Nephron progenitor cell (in vitro differentiated cells): ENCODE measurements around the gene MCM5.

ENCODE experiments used
- DNase-seq: peaks from one replicate; pipeline ENCODE4 v3.0.0; 2021
- H3K27ac Mint-ChIP-seq: 2 replicates; pipeline ENCODE4 v1.8.0; 2021; ENCODE audit warnings: mild to moderate bottlenecking, moderate library complexity, mixed read lengths
- H3K27me3 Mint-ChIP-seq: 2 replicates; pipeline ENCODE4 v1.8.0; 2021; ENCODE audit warnings: mild to moderate bottlenecking, low read depth, mixed read lengths; ENCODE audit not compliant: poor library complexity
- H3K36me3 Mint-ChIP-seq: 2 replicates; pipeline ENCODE4 v1.8.0; 2021; ENCODE audit warnings: low read depth, mixed read lengths
- H3K4me1 Mint-ChIP-seq: 2 replicates; pipeline ENCODE4 v1.8.0; 2021; ENCODE audit warnings: mixed read lengths
- H3K4me3 Mint-ChIP-seq: 2 replicates; pipeline ENCODE4 v1.8.0; 2021; ENCODE audit warnings: mild to moderate bottlenecking, moderate library complexity, mixed read lengths
- H3K9me3 Mint-ChIP-seq: 2 replicates; pipeline ENCODE4 v1.8.0; 2021; ENCODE audit warnings: mild to moderate bottlenecking, moderate library complexity, mixed read lengths
- TF ChIP-seq, protein P1 (sequence below): fragments of 200-600 bp; sonication (generic); IDR thresholded peaks from 2 replicates; pipeline ENCODE4 v1.5.0; 2021; ENCODE audit warnings: antibody characterized with exemption

The MCM5 gene

DNA sequence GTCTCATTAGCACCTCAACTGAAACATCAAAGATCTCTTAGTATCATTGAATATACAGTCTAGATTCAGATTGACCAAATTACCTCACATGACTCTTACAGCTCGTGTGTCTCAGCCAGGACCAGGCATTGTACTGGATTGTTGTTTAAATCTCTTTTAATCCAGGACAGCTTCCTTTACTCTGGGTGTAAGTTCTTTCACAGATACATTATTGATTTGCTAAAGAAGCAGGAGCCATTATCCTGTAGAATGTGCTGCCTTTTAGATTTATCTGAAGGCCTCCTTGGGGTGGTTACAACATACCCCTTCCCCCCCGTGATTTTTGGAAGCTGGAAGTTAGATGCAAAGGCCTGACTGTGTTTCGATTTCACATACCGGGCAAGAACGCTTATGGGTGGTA lies 4.2 kb downstream of the MCM5 start:
- TF ChIP-seq, protein P1, sequence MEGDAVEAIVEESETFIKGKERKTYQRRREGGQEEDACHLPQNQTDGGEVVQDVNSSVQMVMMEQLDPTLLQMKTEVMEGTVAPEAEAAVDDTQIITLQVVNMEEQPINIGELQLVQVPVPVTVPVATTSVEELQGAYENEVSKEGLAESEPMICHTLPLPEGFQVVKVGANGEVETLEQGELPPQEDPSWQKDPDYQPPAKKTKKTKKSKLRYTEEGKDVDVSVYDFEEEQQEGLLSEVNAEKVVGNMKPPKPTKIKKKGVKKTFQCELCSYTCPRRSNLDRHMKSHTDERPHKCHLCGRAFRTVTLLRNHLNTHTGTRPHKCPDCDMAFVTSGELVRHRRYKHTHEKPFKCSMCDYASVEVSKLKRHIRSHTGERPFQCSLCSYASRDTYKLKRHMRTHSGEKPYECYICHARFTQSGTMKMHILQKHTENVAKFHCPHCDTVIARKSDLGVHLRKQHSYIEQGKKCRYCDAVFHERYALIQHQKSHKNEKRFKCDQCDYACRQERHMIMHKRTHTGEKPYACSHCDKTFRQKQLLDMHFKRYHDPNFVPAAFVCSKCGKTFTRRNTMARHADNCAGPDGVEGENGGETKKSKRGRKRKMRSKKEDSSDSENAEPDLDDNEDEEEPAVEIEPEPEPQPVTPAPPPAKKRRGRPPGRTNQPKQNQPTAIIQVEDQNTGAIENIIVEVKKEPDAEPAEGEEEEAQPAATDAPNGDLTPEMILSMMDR = no peak
- H3K27ac Mint-ChIP-seq = no peak overlapping the region
- no peak for DNase-seq
- H3K4me1 Mint-ChIP-seq = peaks cover 34% of the 10 kb centered on the region
- no peaks in the 10 kb centered on the region for H3K9me3 Mint-ChIP-seq
- H3K4me3 Mint-ChIP-seq = no peak overlapping the region
- no peaks in the 10 kb centered on the region for H3K27me3 Mint-ChIP-seq
- H3K36me3 Mint-ChIP-seq = peaks cover 59% of the 10 kb centered on the region

DNA sequence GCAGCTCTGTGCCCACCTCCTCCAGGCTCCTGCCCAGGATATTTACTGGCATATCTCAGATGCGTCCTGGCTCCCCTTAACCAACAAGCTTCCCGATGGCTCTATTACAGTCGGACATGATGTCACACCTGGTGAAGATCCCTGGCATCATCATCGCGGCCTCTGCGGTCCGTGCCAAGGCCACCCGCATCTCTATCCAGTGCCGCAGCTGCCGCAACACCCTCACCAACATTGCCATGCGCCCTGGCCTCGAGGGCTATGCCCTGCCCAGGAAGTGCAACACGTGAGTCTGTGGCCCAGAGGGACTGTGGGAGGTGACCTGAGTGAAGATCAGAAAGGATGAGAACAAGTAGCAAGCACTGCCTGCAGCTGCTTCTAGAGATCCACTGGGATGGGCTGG lies 6.5 kb downstream of the MCM5 start:
- H3K9me3 Mint-ChIP-seq = no peaks in the 10 kb centered on the region
- H3K4me1 Mint-ChIP-seq = peaks cover 13% of the 10 kb centered on the region
- no peak for DNase-seq
- TF ChIP-seq, protein P1 = no peak
- no peaks in the 10 kb centered on the region for H3K27me3 Mint-ChIP-seq
- H3K4me3 Mint-ChIP-seq = no peak overlapping the region
- H3K27ac Mint-ChIP-seq = no peak overlapping the region
- peaks cover 71% of the 10 kb centered on the region for H3K36me3 Mint-ChIP-seq

DNA sequence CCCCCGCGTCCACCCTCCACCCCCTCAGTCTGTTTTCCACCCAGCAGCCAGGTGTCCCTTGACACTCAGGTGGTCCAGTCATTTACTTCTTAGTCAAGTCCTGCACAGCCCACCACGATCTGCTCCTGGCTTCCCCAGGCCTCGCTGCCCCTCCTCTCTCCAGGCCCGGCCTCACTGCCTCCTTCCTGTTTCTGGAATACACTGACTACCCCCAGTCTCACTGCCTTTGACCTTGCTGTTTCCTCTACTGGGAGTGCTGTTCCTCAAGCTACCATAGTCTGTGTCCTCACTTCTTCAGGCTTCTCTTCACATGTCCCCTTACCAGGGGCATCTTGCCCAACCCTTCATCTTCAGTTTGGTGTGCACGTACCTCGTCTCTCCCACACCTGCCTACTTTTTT lies 7.4 kb downstream of the MCM5 start:
- no peak for DNase-seq
- H3K27ac Mint-ChIP-seq = no peak overlapping the region
- TF ChIP-seq, protein P1 = no peak
- peaks cover 6% of the 10 kb centered on the region for H3K4me1 Mint-ChIP-seq
- no peak overlapping the region for H3K4me3 Mint-ChIP-seq
- peaks cover 75% of the 10 kb centered on the region for H3K36me3 Mint-ChIP-seq
- no peaks in the 10 kb centered on the region for H3K9me3 Mint-ChIP-seq
- H3K27me3 Mint-ChIP-seq = no peaks in the 10 kb centered on the region

DNA sequence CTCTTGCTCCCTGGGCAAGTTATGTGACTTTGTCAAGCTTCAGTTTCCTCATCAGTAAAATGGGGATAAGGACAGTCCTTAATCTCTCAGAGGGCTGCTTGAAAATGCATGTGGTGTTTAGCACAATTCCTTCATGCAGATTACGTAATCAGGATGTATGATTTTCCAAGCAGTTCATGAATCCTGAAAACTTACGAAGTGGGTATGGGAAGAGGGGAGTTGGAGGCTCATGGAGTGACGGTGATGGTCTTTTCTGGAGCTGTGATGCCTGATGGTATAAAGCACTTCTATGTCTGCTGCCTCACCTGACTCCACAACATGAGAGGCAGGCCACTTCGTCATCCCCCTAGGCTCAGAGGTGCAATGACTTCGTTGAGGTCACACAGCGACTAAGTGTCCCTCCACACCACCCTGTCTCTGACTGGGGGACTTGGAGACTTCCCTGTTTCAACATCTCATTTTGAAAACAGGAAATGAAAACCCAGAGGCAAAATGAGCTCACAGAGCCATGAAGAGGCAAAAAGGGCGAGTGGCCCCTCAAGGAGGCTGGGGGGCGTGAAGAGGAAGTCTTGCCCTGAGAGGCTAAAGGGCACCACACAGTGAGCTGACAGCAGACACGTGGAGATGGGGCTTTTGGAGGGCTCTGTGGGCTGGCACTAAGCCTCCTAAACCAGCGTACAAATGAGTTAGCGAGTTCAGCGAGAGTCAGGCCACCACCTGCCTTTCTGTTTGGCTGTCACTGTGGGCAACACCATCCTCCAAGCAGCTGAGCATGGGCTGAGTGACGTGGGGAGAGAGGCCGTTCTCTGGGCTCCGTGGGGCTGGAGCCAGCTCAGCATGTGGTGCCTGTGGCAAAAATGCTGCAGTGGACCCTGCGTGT lies 10.1 kb downstream of the MCM5 start:
- H3K9me3 Mint-ChIP-seq = no peaks in the 10 kb centered on the region
- H3K36me3 Mint-ChIP-seq = peaks cover 66% of the 10 kb centered on the region
- TF ChIP-seq, protein P1 = no peak
- no peaks in the 10 kb centered on the region for H3K27me3 Mint-ChIP-seq
- DNase-seq = no peak
- H3K4me1 Mint-ChIP-seq = no peaks in the 10 kb centered on the region
- H3K27ac Mint-ChIP-seq = no peak overlapping the region
- no peak overlapping the region for H3K4me3 Mint-ChIP-seq

DNA sequence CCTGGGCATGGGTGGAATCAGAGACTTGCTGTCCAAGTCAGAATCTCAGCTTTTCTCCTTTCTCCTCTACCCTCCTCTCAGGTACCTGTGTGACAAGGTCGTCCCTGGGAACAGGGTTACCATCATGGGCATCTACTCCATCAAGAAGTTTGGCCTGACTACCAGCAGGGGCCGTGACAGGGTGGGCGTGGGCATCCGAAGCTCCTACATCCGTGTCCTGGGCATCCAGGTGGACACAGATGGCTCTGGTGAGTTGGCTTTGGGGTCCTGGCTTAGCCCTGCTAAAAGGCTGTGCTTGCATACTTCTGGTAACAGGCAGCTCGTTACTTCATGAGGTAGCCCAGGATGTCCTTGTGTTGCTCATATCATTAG lies 10.7 kb downstream of the MCM5 start:
- Mint-ChIP-seq H3K4me1 (no peaks in the 10 kb centered on the region), H3K27me3 (no peaks in the 10 kb centered on the region), H3K4me3 (no peak overlapping the region), H3K27ac (peak overlapping the region; percentile 94), H3K9me3 (no peaks in the 10 kb centered on the region), H3K36me3 (peaks cover 71% of the 10 kb centered on the region)
- no peak for DNase-seq
- TF ChIP-seq, protein P1 = no peak

DNA sequence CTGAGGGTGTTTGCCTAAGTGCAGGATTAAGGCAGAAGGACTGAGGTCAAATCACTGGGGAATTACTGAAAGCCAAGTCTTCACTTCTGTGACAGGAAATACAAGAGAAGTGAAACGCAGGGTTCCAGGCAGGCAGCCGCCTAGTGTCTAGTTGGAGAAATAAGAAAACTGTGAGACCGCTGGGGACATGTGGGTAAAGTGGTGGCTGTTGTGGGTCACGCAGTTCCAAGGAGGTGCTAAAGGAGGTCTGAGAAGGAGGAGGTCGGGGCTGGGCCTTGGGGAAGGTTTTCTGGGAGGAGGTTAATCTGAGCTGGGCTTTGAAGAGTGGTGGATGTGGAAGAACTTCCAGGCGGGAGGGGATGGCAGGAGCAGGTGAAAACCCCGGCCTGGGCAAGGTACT lies 11.2 kb downstream of the MCM5 start:
- Mint-ChIP-seq H3K36me3 (peaks cover 73% of the 10 kb centered on the region), H3K27ac (peak overlapping the region; percentile 94), H3K4me3 (no peak overlapping the region), H3K9me3 (no peaks in the 10 kb centered on the region), H3K27me3 (no peaks in the 10 kb centered on the region), H3K4me1 (no peaks in the 10 kb centered on the region)
- DNase-seq = no peak
- TF ChIP-seq, protein P1 = no peak
